ENCODE results near the gene AK9. TPM values are rescaled to one million over a fixed set of nuclear protein-coding genes. Genes with fewer than 3 reads are reported as not detected.

AK9 gene
- total RNA-seq, 1 experiment from 2014 or later: 2.6 TPM

DNA sequence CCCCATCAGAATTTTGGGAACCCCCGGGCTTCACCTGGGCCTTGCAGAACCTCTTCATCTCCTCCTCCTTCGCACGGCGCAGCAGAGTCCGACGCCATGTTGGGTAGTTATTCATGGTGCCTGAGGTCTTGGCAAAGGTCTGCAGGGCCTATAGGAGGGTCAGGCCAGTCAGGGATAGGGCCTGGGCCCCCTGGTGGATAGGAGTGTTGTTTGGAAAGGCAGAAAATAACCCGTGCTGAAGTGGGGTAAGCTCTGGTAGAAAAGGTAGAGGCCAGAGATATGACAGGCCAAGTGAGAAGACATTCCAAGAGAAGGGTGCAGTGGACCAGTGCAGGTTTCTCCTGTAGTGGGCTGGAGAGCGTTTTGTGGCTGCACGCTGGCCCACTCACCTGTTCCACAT lies 245.6 kb downstream of the AK9 start:
- CTCF ChIA-PET: no interaction called here
- no peaks in the 10 kb centered on the region for H3K4me1 ChIP-seq (ENCODE audit: insufficient read depth, low read length, poor library complexity, severe bottlenecking)
- no TSS peak for BruUV-seq (replicated peaks)
- TF ChIP-seq, protein P1, sequence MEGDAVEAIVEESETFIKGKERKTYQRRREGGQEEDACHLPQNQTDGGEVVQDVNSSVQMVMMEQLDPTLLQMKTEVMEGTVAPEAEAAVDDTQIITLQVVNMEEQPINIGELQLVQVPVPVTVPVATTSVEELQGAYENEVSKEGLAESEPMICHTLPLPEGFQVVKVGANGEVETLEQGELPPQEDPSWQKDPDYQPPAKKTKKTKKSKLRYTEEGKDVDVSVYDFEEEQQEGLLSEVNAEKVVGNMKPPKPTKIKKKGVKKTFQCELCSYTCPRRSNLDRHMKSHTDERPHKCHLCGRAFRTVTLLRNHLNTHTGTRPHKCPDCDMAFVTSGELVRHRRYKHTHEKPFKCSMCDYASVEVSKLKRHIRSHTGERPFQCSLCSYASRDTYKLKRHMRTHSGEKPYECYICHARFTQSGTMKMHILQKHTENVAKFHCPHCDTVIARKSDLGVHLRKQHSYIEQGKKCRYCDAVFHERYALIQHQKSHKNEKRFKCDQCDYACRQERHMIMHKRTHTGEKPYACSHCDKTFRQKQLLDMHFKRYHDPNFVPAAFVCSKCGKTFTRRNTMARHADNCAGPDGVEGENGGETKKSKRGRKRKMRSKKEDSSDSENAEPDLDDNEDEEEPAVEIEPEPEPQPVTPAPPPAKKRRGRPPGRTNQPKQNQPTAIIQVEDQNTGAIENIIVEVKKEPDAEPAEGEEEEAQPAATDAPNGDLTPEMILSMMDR (conservative IDR thresholded peaks at IDR 0.05; ENCODE audit: low read depth, low read length): no peak
- no peak for TF ChIP-seq EZH2 (IDR thresholded peaks at IDR 0.05; ENCODE audit: borderline replicate concordance, low read depth, low read length, poor library complexity, severe bottlenecking)
- H3K4me3 ChIP-seq (ENCODE audit: low read depth, low read length, poor library complexity, severe bottlenecking): no peak overlapping the region
- no peak for DNase-seq (ENCODE audit: low spot score)
- POLR2A ChIA-PET (ENCODE audit: low non-redundant PET): no interaction called here
- no peaks in the 10 kb centered on the region for H3K27me3 ChIP-seq (replicated peaks; ENCODE audit: insufficient read depth, low read depth, low read length, poor library complexity)
- intact Hi-C loops (cut with micrococcal nuclease; ENCODE audit: unreplicated experiment): no loop called here
- H3K36me3 ChIP-seq (ENCODE audit: insufficient read depth, low read length, poor library complexity, severe bottlenecking): no peaks in the 10 kb centered on the region
- H3K9me3 ChIP-seq (ENCODE audit: low read depth, low read length, poor library complexity, severe bottlenecking): no peaks in the 10 kb centered on the region
- H3K27ac ChIP-seq (ENCODE audit: low read depth, low read length, poor library complexity, severe bottlenecking): no peak overlapping the region

DNA sequence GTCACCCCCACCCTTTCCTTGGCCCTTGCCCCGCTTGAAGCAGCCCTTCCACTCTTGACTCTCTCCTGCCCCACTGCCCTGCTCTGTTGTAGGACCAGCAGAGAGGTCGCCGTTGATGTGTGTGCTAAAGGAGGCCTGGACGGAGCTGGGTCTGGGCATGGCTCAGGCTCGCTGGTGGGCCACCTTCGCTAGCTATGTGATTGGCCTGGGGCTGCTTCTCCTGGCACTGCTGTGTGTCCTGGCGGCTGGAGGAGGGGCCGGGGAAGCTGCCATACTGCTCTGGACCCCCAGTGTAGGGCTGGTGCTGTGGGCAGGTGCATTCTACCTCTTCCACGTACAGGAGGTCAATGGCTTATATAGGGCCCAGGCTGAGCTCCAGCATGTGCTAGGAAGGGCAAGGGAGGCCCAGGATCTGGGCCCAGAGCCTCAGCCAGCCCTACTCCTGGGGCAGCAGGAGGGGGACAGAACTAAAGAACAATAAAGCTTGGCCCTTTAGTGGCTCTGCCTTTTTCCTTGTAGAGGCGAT lies 247.5 kb downstream of the AK9 start:
- Histone ChIP-seq H3K27ac (ENCODE audit: low read depth, low read length, poor library complexity, severe bottlenecking) (no peak overlapping the region), H3K9me3 (ENCODE audit: low read depth, low read length, poor library complexity, severe bottlenecking) (no peaks in the 10 kb centered on the region), H3K36me3 (ENCODE audit: insufficient read depth, low read length, poor library complexity, severe bottlenecking) (no peaks in the 10 kb centered on the region), H3K4me3 (ENCODE audit: low read depth, low read length, poor library complexity, severe bottlenecking) (no peak overlapping the region), H3K4me1 (ENCODE audit: insufficient read depth, low read length, poor library complexity, severe bottlenecking) (no peaks in the 10 kb centered on the region), H3K27me3 (replicated peaks; ENCODE audit: insufficient read depth, low read depth, low read length, poor library complexity) (no peaks in the 10 kb centered on the region)
- intact Hi-C loops (cut with micrococcal nuclease; ENCODE audit: unreplicated experiment): no loop called here
- TF ChIP-seq, protein P1 (conservative IDR thresholded peaks at IDR 0.05; ENCODE audit: low read depth, low read length): no peak
- no peak for TF ChIP-seq EZH2 (IDR thresholded peaks at IDR 0.05; ENCODE audit: borderline replicate concordance, low read depth, low read length, poor library complexity, severe bottlenecking)
- ChIA-PET CTCF (no interaction called here), POLR2A (ENCODE audit: low non-redundant PET) (no interaction called here)
- no peak for DNase-seq (ENCODE audit: low spot score)
- BruUV-seq (replicated peaks): no TSS peak

Other genes starting within 250 kb of the AK9 start
- 4.8 and 8.1 TPM in 2 replicates for gene MICAL1, start 235.4 kb downstream of the AK9 start, total RNA-seq (2021)
- gene ZBTB24, start 208.0 kb downstream of the AK9 start, total RNA-seq (2021): 12.9 and 15.5 TPM in 2 replicates
- gene FIG4, start 94 bp upstream of the AK9 start, total RNA-seq (2021): 10.9 and 16.5 TPM in 2 replicates

Data from A673 (cell line).